Testis (tissue), 3 donors: Measurements from ENCODE around the gene SH3RF1. TPM values are rescaled to one million over a fixed set of nuclear protein-coding genes. Genes with fewer than 3 reads are reported as not detected.

Experiments
- DNase-seq: peaks from one replicate; pipeline ENCODE4 v3.0.0-alpha.2; 2019
- H3K27ac ChIP-seq, 2 donors: fragments of 200-600 bp; sonication (generic); one replicate each; pipeline ENCODE4 v1.5.1; 2019
- H3K27me3 ChIP-seq: fragments of 200-600 bp; sonication (generic); one replicate; pipeline ENCODE4 v1.5.1; 2019
- H3K36me3 ChIP-seq: fragments of 200-600 bp; sonication (generic); one replicate; pipeline ENCODE4 v1.5.1; 2017; ENCODE audit warnings: low read depth; ENCODE audit errors: missing control alignments
- H3K4me1 ChIP-seq: fragments of 200-600 bp; sonication (generic); one replicate; pipeline ENCODE4 v1.5.1; 2019
- H3K4me3 ChIP-seq, 2 donors: fragments of 200-600 bp; sonication (generic); one replicate each; pipeline ENCODE4 v1.5.1; 2017 to 2019
- H3K9me3 ChIP-seq: fragments of 200-600 bp; sonication (generic); one replicate; pipeline ENCODE4 v1.5.1; 2017
- POLR2A ChIP-seq: fragments of 450-650 bp; IDR thresholded peaks from one replicate; pipeline ENCODE4 v1.6.1; 2017; ENCODE audit warnings: antibody characterized with exemption, mild to moderate bottlenecking, moderate library complexity
- WGBS, 2 donors: methylation state at CpG; one replicate each; pipeline ENCODE4 v1.1.5; 2018; 5-methylcytosine and 5-hydroxymethylcytosine counted together
- intact Hi-C: fragments of 100-400 bp; cut with DNase I; formaldehyde crosslinking; loops from one replicate; pipeline ENCODE4 v1.15.1; 2023; ENCODE audit warnings: low total_unique reads
- polyA plus RNA-seq: library from polyadenylated mRNA; stranded (reverse); fragments of 350-450 nt; fragmentation: Illumina TruSeq; extraction: RNeasy Lipid Tissue Mini Kit (QIAGEN cat#74804); gene quantifications from one replicate; pipeline ENCODE4 v1.2.3, GENCODE V29; 2014; ENCODE audit warnings: low read depth, low replicate concordance; ENCODE audit not compliant: insufficient read depth
- total RNA-seq, 2 donors: library from RNA; depleted of rRNA; stranded (reverse); fragments of >200 nt; gene quantifications; one replicate each; pipeline ENCODE4 v1.2.3, GENCODE V29; 2016
- TF ChIP-seq, protein P1 (sequence below), 3 experiments: fragments of 450-650 bp in 2 of 3; fragments of 200-600 bp in 1 of 3; sonication (generic) in 1 of 3; IDR thresholded peaks; one replicate each; pipeline ENCODE4 v1.5.1; 2016 to 2019; ENCODE audit warnings: antibody characterized with exemption in 3 of 3, mild to moderate bottlenecking in 2 of 3, moderate library complexity in 1 of 3

SH3RF1 gene
- total and polyA plus RNA-seq, 3 donors from 2014 or later = 15.1 to 38.9 (median 26.4) TPM

DNA sequence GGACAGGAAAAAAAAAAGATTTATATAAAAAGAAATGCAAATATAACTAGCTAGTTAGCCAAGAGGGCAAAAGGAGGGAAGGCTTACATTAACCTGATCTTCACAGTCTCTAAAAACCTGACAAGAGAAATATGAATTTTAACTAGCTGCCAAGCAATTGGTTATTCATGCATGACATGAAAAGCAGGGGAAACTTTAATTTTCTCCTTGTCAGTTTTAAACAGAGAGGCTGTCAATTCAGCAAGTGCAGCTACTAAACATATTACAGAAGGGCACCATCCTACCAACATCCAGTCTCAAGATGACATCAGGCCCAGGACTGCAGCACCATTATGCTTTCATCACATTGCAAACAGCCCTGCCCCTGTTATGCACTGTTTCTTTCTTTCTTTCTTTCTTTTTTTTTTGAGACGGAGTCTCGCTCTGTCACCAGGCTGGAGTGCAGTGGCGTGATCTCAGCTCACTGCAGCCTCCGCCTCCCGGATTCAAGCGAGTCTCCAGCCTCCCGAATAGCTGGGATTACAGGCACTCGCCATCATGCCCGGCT lies 221.8 kb downstream of the SH3RF1 start:
- no peak for TF ChIP-seq POLR2A
- no peak for DNase-seq
- Histone ChIP-seq H3K4me3 (no peak overlapping the region), H3K36me3 (no peaks in the 10 kb centered on the region), H3K9me3 (no peaks in the 10 kb centered on the region), H3K27me3 (no peaks in the 10 kb centered on the region), H3K27ac (peak overlapping the region in 1 of 2 donors; percentile 82), H3K4me1 (peaks cover 18% of the 10 kb centered on the region)
- 93 to 99% methylated on average over 9 of the region's 9 CpGs for WGBS, 2 donors
- intact Hi-C loops = no loop called here

DNA sequence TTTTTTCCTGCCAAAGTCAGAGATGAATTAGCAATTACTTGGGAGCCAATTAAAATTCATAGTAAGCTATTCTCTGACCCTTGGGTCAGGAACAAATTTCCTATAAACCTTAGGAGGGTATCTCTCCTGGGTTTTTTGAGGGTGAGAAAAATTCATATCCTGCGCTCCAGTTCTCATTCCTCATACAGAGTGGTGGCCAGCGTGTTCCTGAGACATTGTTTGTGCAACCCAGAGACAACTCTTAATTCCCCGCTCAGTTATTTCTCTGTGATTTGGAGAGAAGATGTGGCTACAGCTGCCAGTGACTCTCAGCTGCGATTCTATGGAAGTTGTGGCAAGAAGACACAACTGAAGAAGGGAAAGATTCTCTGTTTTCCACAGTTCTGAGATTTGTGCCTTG lies 222.8 kb downstream of the SH3RF1 start:
- Histone ChIP-seq H3K27ac (no peak overlapping the region), H3K4me3 (no peak overlapping the region), H3K27me3 (no peaks in the 10 kb centered on the region), H3K36me3 (no peaks in the 10 kb centered on the region), H3K4me1 (peaks cover 18% of the 10 kb centered on the region), H3K9me3 (no peaks in the 10 kb centered on the region)
- intact Hi-C loops = no loop called here
- TF ChIP-seq POLR2A = no peak
- TF ChIP-seq, protein P1, sequence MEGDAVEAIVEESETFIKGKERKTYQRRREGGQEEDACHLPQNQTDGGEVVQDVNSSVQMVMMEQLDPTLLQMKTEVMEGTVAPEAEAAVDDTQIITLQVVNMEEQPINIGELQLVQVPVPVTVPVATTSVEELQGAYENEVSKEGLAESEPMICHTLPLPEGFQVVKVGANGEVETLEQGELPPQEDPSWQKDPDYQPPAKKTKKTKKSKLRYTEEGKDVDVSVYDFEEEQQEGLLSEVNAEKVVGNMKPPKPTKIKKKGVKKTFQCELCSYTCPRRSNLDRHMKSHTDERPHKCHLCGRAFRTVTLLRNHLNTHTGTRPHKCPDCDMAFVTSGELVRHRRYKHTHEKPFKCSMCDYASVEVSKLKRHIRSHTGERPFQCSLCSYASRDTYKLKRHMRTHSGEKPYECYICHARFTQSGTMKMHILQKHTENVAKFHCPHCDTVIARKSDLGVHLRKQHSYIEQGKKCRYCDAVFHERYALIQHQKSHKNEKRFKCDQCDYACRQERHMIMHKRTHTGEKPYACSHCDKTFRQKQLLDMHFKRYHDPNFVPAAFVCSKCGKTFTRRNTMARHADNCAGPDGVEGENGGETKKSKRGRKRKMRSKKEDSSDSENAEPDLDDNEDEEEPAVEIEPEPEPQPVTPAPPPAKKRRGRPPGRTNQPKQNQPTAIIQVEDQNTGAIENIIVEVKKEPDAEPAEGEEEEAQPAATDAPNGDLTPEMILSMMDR (IDR thresholded peaks at IDR 0.05) = no peak
- 56 to 60% methylated on average over 4 of the region's 4 CpGs for WGBS, 2 donors
- peak; percentile 50 for DNase-seq

DNA sequence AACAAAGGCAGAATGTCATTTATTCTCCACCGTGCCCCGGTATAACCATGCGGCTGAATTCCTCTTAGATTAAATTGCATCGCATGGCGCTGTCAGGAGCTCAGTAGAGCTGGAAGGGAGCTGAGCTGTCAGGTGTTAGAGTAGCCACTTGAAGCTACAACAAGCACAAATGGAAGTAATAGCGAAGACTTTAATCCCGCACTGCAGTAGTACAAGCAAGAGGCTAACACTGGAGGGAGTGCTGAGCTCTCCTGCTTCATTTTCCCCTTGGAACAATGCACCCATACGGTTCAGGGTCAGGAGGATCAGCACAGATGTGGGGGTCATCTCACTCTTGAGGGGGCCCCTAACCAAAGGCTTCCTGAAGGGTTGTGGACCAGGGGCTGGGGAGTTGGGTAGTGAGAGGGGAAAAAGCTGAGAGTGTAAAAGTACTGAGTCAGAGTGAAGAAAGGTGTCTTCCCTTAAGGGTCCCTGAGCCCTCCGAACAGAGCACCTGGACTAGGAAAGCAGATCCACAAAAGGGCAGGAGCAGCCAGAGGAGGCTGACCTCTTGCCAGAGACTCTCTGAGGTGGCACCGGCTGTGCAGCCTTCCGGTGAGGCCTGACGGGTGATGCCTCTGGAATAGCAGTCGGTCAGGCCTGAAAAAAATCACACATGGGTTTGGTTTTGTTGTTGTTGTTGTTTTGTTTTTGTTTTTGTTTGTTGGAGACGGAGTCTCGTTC lies 224.7 kb downstream of the SH3RF1 start:
- intact Hi-C loops = no loop called here
- DNase-seq = no peak
- Histone ChIP-seq H3K4me1 (peaks cover 12% of the 10 kb centered on the region), H3K4me3 (no peak overlapping the region), H3K36me3 (no peaks in the 10 kb centered on the region), H3K9me3 (no peaks in the 10 kb centered on the region), H3K27ac (no peak overlapping the region), H3K27me3 (no peaks in the 10 kb centered on the region)
- WGBS, 2 donors = 83 to 84% methylated on average over 15 of the region's 15 CpGs
- TF ChIP-seq, protein P1 (IDR thresholded peaks at IDR 0.05) = no peak
- no peak for TF ChIP-seq POLR2A

DNA sequence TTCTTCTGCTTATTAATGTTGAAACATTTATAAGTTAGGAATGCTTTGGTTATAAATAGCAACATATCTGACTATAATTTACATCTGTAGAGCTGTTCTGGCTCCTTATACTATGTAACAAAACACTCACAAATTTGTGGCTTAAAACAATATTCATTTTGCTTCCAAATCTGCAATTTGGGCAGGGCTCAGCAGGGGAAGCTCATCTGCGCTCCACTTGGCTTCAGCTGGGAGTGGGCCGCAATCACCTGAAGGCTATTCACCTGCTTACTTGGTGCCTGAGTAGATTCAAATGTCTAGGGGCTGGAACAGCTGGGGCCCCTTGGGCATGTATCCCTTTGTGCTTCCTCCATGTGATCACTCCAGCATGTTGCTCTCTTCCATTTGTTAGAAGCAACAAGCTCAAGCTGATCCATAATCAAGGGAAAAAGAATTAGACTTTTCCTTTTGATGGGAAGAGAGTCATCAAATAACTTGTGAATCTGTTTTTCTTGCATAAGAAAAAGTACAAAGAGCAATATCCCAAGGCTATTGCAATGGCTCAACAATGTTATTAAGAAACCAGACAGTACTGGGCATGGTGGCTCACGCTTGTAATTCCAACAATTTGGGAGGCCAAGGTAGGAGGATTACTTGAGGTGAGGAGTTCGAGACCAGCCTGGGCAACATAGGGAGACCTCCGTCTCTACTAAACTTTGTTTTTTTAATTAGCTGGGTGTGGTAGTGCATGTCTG lies 225.9 kb downstream of the SH3RF1 start:
- no peaks in the 10 kb centered on the region for H3K27me3 ChIP-seq
- no peak overlapping the region for H3K27ac ChIP-seq
- H3K4me1 ChIP-seq = peaks cover 3% of the 10 kb centered on the region
- intact Hi-C loops = no loop called here
- no peaks in the 10 kb centered on the region for H3K9me3 ChIP-seq
- H3K36me3 ChIP-seq = no peaks in the 10 kb centered on the region
- H3K4me3 ChIP-seq = no peak overlapping the region
- 94 to 95% methylated on average over 5 of the region's 5 CpGs for WGBS, 2 donors
- TF ChIP-seq, protein P1 (IDR thresholded peaks at IDR 0.05) = no peak
- TF ChIP-seq POLR2A = no peak
- no peak for DNase-seq
